8988T (cell line): ENCODE data around the gene ATP5MC2.
"Not testable (repeated sequence)": the region's sequence is repeated elsewhere in the genome, so short reads cannot be mapped to it uniquely, and the experiment has no call there.

ENCODE experiments used
- DNase-seq: peaks from one replicate; pipeline ENCODE4 v3.0.0; 2011

ATP5MC2 gene

GRCh38 chr12:53644133-53644532 is 31.8 kb downstream of the ATP5MC2 start:
- no peak for DNase-seq

- DNase-seq, result no peak
These were observed 32.5 kb downstream of the ATP5MC2 start for GRCh38 chr12:53643232-53643979.

GRCh38 chr12:53638057-53638456 is 37.8 kb downstream of the ATP5MC2 start:
- DNase-seq, result no peak

- DNase-seq, result no peak
These were observed 39.2 kb downstream of the ATP5MC2 start for GRCh38 chr12:53636641-53637040.

GRCh38 chr12:53635708-53636107 is 40.2 kb downstream of the ATP5MC2 start:
- DNase-seq, result not testable (repeated sequence)

- DNase-seq, result no peak
These were observed 44.2 kb downstream of the ATP5MC2 start for GRCh38 chr12:53631721-53632120.

- DNase-seq, result no peak
These were observed 48.0 kb downstream of the ATP5MC2 start for GRCh38 chr12:53627919-53628318.

GRCh38 chr12:53626702-53627169 is 49.1 kb downstream of the ATP5MC2 start:
- DNase-seq, result no peak

- peak; percentile 59 for DNase-seq
These were observed 49.8 kb downstream of the ATP5MC2 start, which contains the start of gene ATF7 for GRCh38 chr12:53625946-53626701. ATF7 (minus strand) TSS chr12:53626382; CDS start chr12:53601000, 25,382 bp downstream.

- no peak for DNase-seq
These were observed 50.4 kb downstream of the ATP5MC2 start for GRCh38 chr12:53625373-53625945.

- DNase-seq, result no peak
These were observed 50.9 kb downstream of the ATP5MC2 start for GRCh38 chr12:53624956-53625355.

GRCh38 chr12:53624458-53624857 is 51.4 kb downstream of the ATP5MC2 start:
- DNase-seq, result no peak

- no peak for DNase-seq
These were observed 52.1 kb downstream of the ATP5MC2 start for GRCh38 chr12:53623548-53624385.

GRCh38 chr12:53622724-53623123 is 53.2 kb downstream of the ATP5MC2 start:
- DNase-seq, result no peak

GRCh38 chr12:53618275-53618674 is 57.6 kb downstream of the ATP5MC2 start:
- DNase-seq, result no peak

GRCh38 chr12:53617700-53618099 is 58.2 kb downstream of the ATP5MC2 start:
- DNase-seq, result no peak

GRCh38 chr12:53616950-53617349 is 58.9 kb downstream of the ATP5MC2 start:
- no peak for DNase-seq
